ENCODE results near the gene KAZALD1. TPM values are rescaled to one million over a fixed set of nuclear protein-coding genes. Genes with fewer than 3 reads are reported as not detected.

Gene KAZALD1
- total RNA-seq, 1 experiment from 2014 or later: 1.8 TPM

DNA sequence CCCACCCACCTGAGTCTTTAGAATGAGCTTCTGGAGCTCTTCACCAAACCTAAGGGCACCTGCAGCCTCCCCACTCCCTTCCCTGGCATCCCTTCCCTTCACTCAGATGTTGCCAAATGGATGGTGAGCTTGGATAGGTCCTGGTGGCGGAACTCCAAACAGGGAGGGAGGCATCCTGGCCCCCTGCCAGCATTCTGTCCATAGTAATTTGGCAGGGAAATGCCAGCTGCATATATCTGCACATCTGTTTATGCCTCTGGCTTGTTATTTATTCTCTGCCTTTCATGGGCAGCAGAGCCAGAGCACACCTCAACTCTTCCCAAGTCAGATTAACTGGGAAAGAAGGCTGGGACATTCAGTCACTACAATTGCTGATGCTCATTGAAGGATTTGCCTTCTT lies 18.1 kb downstream of the KAZALD1 start:
- H3K27ac Mint-ChIP-seq (ENCODE audit: unreplicated experiment): no peak overlapping the region
- no peak for DNase-seq
- no peak overlapping the region for H3K4me3 Mint-ChIP-seq (ENCODE audit: low read depth, unreplicated experiment)
- intact Hi-C loops (cut with micrococcal nuclease; ENCODE audit: unreplicated experiment): no loop called here
- BruUV-seq (replicated peaks): no TSS peak
- no peaks in the 10 kb centered on the region for H3K4me1 Mint-ChIP-seq (ENCODE audit: low read depth, unreplicated experiment)
- H3K36me3 Mint-ChIP-seq (ENCODE audit: insufficient read depth, unreplicated experiment): peaks cover 3% of the 10 kb centered on the region
- TF ChIP-seq, protein P1, sequence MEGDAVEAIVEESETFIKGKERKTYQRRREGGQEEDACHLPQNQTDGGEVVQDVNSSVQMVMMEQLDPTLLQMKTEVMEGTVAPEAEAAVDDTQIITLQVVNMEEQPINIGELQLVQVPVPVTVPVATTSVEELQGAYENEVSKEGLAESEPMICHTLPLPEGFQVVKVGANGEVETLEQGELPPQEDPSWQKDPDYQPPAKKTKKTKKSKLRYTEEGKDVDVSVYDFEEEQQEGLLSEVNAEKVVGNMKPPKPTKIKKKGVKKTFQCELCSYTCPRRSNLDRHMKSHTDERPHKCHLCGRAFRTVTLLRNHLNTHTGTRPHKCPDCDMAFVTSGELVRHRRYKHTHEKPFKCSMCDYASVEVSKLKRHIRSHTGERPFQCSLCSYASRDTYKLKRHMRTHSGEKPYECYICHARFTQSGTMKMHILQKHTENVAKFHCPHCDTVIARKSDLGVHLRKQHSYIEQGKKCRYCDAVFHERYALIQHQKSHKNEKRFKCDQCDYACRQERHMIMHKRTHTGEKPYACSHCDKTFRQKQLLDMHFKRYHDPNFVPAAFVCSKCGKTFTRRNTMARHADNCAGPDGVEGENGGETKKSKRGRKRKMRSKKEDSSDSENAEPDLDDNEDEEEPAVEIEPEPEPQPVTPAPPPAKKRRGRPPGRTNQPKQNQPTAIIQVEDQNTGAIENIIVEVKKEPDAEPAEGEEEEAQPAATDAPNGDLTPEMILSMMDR (IDR thresholded peaks at IDR 0.05; ENCODE audit: unreplicated experiment): no peak
- CTCF ChIA-PET: interaction anchor here (0.8 kb wide), 1 partner anchor 30 kb away, joined by 3 read pairs; no protein-coding TSS in a partner anchor
- H3K27me3 Mint-ChIP-seq (ENCODE audit: unreplicated experiment): peaks cover 89% of the 10 kb centered on the region
- no peaks in the 10 kb centered on the region for H3K9me3 Mint-ChIP-seq (ENCODE audit: low read depth, unreplicated experiment)

DNA sequence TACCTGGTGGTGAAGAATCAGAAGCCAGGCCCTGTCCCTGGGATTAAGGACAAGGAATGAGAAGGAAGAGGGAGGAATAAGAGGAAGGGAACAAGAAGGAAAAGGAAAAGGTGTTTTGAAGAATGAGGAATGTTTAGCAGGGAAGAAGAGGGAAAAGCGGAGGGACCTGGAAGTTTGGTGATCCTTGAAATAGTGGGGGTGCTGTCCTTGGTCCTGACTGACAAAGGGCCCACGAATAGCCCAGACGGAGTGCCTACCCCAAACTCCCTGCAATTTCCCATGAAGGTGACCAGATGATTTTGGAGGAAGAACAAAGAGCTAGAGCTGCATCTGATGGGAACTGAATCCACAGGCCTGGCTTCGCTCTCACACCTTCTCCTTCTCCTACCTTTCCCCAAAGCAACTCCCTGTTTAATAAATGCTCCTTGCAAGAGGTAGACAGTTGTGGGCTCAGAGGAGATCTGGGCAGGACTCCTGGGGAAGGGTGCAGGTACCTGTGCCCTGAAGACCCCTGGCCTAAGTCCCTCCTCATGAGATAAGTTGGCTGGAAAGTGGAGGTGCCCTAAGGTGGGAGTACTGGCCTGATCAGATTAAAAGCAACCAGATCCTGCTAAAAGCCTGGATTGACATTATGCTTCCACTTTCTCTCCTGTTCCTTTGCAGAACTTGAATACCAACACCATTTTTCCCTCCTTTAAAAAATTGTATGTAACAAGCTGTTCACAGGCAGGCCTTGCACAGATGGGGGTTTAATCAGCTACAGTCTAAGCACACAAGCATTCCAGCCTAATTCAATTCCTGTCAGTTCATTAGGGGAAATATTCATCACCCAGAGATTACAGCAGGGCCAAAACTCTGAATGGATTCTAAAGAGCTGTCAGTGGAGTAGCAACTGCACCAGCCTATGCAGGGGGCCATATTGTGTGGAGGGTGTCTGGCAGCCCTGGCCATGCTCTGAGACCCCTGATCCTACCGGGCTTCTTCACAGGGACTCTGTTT lies 19.4 kb downstream of the KAZALD1 start:
- intact Hi-C loops (cut with micrococcal nuclease; ENCODE audit: unreplicated experiment): no loop called here
- Mint-ChIP-seq H3K36me3 (ENCODE audit: insufficient read depth, unreplicated experiment) (peaks cover 3% of the 10 kb centered on the region), H3K4me1 (ENCODE audit: low read depth, unreplicated experiment) (no peaks in the 10 kb centered on the region), H3K4me3 (ENCODE audit: low read depth, unreplicated experiment) (no peak overlapping the region), H3K27me3 (ENCODE audit: unreplicated experiment) (peaks cover 85% of the 10 kb centered on the region), H3K27ac (ENCODE audit: unreplicated experiment) (no peak overlapping the region), H3K9me3 (ENCODE audit: low read depth, unreplicated experiment) (no peaks in the 10 kb centered on the region)
- no peak for DNase-seq
- no TSS peak for BruUV-seq (replicated peaks)
- CTCF ChIA-PET: no interaction called here
- TF ChIP-seq, protein P1 (IDR thresholded peaks at IDR 0.05; ENCODE audit: unreplicated experiment): no peak

DNA sequence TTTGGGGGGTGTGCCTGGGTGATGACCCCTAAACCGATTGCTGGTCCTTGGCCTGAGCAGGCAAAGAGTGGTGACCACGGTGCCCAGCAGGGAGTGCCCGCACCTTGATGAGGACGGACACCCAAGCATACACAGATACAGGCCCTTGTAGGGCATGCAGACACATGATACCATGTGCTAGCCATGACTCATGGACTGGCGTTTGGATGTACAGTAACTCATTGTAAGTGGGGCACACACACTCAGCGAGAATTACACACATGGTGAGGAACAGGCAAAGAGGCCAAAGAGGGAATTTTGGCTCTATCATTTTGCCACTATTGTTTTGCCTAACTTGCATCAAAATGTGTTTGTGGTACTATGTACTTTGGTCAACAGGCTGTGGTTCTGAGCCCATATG lies 24.1 kb downstream of the KAZALD1 start:
- DNase-seq: no peak
- CTCF ChIA-PET: no interaction called here
- H3K36me3 Mint-ChIP-seq (ENCODE audit: insufficient read depth, unreplicated experiment): peaks cover 2% of the 10 kb centered on the region
- intact Hi-C loops (cut with micrococcal nuclease; ENCODE audit: unreplicated experiment): no loop called here
- peaks cover 3% of the 10 kb centered on the region for H3K4me1 Mint-ChIP-seq (ENCODE audit: low read depth, unreplicated experiment)
- no TSS peak for BruUV-seq (replicated peaks)
- H3K27ac Mint-ChIP-seq (ENCODE audit: unreplicated experiment): no peak overlapping the region
- TF ChIP-seq, protein P1 (IDR thresholded peaks at IDR 0.05; ENCODE audit: unreplicated experiment): no peak
- H3K4me3 Mint-ChIP-seq (ENCODE audit: low read depth, unreplicated experiment): no peak overlapping the region
- no peaks in the 10 kb centered on the region for H3K9me3 Mint-ChIP-seq (ENCODE audit: low read depth, unreplicated experiment)
- peaks cover 79% of the 10 kb centered on the region for H3K27me3 Mint-ChIP-seq (ENCODE audit: unreplicated experiment)

DNA sequence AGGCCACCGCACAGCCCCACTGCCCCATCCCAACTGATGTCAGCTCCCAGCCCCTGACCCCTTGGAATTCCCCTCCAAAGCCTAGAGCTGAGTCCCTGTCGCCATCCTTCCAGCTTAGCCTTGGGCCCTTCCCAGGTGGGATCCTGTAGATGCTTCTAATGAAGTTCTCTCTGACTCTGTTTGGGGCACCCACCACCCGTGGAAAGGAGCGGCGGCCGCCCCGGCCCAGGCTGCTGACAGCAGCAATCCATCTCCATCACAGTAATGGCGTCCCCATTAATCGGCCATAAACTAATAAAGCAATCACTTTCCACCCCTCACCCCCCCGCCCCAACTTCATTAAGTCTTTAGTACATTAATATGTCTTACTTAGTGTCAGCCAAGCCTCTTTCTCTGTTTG lies 25.6 kb downstream of the KAZALD1 start:
- Mint-ChIP-seq H3K36me3 (ENCODE audit: insufficient read depth, unreplicated experiment) (no peaks in the 10 kb centered on the region), H3K9me3 (ENCODE audit: low read depth, unreplicated experiment) (no peaks in the 10 kb centered on the region), H3K4me3 (ENCODE audit: low read depth, unreplicated experiment) (no peak overlapping the region), H3K4me1 (ENCODE audit: low read depth, unreplicated experiment) (peaks cover 10% of the 10 kb centered on the region), H3K27me3 (ENCODE audit: unreplicated experiment) (peaks cover 82% of the 10 kb centered on the region), H3K27ac (ENCODE audit: unreplicated experiment) (no peak overlapping the region)
- no TSS peak for BruUV-seq (replicated peaks)
- TF ChIP-seq, protein P1 (IDR thresholded peaks at IDR 0.05; ENCODE audit: unreplicated experiment): no peak
- CTCF ChIA-PET: interaction anchor here (1.1 kb wide), 1 partner anchor 8 kb away, joined by 5 read pairs; no protein-coding TSS in a partner anchor
- intact Hi-C loops (cut with micrococcal nuclease; ENCODE audit: unreplicated experiment): no loop called here
- no peak for DNase-seq
